ENCODE results near the gene MADD.
"Not testable (repeated sequence)": the region's sequence is repeated elsewhere in the genome, so short reads cannot be mapped to it uniquely, and the experiment has no call there.

Gene MADD

DNA sequence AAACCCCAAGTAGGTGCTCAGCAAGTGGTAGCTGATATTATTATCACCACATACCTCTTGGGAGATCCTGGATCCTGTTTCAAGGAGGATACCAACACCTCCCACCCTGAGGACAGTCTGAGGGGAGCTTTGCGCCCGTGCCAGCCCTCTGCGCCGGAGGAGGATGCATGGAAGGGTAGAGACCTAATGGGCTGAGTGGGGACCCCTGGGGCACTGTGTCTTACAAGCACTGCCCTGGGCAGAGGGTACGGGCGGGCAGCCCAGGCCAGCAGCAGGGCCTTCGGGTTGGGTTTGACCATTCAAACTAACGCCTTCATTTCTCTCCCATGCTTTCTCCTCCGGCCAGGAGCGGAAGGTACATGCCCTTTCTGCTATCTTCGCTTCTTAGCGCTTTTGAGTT lies 56.3 kb downstream of the MADD start:
- no peak for DNase-seq

GRCh38 chr11:47327025-47327424 lies 57.1 kb downstream of the MADD start:
- no peak for DNase-seq

GRCh38 chr11:47327949-47328348 lies 58.0 kb downstream of the MADD start:
- DNase-seq: no peak

DNA sequence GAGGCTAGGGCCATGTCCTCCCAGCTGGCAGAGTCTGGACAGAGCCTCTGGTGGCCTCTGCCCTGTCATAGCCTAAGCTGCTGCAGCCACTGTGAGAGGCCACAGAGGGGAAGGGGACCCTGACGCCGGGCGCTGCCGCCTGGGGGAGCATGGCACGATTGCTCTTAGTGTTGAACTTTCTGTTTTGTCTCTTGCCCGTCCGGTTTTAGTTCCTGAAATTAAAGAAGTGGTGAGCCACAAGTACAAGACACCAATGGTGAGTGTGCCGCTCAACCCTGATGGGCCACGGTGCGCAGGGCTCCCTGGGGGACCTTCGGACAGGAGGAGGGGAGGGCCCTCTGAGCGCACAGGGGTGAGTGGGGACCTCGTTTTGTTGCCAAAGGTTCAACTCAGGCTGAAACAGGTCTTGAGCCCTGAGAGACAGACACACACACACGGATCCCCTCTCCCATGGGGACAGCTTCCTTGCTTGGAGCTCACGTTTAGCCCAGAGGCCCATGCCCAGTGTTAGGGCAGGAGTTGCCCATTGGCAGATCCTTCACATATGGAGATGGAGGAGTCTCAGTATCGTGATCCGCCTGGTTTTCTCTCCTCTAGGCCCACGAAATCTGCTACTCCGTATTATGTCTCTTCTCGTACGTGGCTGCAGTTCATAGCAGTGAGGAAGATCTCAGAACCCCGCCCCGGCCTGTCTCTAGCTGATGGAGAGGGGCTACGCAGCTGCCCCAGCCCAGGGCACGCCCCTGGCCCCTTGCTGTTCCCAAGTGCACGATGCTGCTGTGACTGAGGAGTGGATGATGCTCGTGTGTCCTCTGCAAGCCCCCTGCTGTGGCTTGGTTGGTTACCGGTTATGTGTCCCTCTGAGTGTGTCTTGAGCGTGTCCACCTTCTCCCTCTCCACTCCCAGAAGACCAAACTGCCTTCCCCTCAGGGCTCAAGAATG lies 58.8 kb downstream of the MADD start:
- DNase-seq: no peak

- DNase-seq: no peak
These were observed 59.6 kb downstream of the MADD start for GRCh38 chr11:47329431-47329986.

- no peak for DNase-seq
These were observed 60.3 kb downstream of the MADD start for GRCh38 chr11:47329987-47330931.

- no peak for DNase-seq
These were observed 61.7 kb downstream of the MADD start for GRCh38 chr11:47331454-47332302.

DNA sequence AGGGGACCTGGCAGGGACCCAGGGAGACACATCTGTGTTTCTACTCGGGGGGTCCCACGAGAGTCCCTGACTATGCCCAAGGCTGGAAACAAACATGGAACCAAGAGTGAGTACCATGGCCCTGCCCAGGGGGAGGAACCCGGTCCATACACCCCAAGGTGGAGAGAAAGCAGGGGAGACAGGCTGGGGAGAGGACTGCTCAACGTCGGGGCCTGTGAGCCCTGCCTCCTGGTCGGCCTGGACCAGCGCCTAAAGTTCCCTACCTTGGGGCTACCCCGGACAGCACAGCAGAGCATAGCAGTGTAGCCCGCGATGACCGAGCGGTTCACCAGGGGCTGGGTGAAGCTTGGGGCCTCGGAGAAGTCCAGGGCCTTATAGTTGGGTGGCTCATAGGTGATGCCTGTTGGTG lies 62.4 kb downstream of the MADD start:
- DNase-seq: no peak

DNA sequence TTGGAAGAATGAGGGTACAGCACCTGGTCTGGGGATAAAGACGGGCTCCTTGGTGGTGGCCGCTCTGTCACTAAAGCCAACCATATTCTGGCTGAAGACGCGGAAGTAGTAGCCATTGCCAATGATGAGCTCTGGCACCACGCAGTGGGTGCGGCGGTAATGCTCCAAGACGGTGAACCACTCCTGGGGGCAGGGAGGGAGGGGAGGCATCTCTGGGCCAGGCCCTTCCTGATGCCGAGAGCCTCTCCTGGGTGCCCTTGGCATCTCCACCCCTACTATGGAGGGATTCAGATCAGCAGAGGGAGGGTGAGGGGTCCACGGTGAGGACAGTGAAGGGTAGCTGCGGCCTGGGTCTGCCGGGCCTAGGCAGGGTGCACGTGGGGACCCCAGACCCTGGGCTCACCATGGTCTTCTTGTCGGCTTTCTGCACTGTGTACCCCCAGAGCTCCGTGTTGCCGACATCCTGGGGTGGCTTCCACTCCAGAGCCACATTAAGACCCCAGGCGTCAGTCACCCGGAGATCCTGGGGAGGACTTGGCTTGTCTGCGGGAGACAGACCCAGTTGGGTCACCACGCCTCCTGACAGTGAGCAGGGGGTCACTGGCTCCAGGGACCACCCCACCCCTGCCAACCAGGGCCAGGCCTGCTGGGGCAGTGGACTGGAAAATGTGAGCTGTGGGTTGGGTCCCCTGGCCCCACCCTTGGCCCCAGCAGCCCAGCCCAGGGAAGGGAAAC lies 63.0 kb downstream of the MADD start:
- no peak for DNase-seq

DNA sequence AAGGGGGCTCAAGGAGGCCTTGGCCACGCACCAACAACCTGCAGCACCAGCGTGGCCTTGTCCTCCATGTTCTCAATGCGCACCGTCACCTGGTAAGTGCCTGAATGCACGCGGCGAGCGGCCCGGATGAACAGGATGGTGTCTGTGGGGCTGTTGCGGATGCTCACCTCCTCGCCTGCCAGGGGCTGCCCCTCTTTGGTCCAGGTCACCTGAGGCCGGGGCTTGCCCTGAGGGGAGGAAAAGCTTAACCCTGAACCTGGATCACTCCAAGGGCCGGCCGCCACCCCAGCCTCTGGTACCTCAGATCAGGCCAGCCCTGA lies 63.6 kb downstream of the MADD start:
- no peak for DNase-seq

DNA sequence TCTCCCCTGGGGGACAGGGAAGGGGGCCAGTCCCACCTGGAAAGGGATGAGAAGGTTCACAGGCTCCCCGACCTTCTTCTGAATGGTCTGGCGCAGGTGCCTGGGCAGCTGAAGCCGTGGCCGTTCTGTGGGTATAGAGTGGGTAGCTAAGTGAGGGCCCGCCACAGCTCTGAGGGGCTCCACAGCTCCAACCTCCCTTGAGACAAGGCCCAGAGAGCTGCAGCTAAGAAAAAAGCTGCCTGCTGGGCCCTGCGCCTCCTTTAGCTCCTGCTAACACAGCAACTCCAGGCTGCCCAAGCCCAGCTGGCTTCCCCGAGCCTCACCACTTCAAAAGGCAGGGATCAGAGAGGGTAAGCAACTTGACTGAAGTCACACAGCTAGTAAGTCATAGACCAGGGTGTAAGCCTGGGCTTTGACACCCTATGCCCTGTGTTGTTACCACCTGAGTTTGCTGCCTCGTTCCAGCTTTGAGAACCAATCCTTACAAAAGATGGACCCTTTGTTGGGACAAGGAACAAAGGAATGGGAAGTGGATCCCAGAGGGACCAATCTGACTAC lies 64.0 kb downstream of the MADD start:
- no peak for DNase-seq

DNA sequence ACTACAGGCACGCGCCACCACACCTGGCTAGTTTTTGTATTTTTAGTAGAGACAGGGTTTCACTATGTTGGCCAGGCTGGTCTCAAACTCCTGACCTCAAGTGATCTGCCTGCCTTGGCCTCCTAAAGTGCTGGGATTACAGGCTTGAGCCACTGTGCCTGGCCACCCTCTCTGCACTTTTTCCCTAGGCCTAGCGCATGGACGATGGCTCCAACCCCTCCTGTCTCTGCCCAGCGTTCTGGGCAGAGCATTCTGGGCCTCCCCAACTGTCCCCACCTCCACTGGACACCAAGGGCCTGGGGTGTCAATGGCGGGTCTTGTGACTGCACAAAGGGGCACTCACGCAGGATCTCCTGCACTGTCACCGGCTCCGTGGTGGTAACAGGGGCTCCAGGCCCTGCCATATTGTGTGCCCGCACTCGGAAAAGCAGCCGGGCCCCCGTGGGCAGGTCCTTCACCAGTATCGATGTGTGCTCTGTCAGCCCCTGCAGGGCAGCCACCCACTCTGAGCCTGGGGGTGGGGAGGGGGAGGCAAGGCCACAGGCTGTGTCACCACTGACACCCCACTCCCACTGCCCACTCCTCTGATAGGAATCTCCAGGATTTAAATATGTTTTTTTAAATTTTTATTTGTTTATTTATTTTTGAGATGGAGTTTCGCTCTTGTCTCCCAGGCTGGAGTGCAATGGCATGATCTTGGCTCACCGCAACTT lies 64.9 kb downstream of the MADD start:
- not testable (repeated sequence) for DNase-seq

DNA sequence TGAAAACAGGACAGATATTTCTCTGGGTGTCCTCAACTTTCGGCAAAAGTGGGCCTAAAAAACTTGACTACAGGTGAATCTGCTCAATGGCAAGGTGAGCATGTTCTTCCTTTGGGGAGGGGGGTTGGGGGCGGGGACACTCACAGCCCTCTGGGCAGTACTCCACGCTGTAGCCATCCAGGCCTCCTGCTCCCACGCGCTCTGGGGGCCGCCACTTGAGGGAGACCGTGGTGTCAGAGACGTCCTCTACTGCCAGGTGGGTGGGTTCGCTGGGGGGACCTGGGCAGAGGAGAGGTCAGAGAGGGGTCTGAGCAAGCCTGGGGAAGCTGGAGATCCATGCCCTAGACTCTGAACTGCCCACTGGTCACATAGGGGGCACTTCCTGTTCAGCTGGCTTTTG lies 65.8 kb downstream of the MADD start:
- no peak for DNase-seq

DNA sequence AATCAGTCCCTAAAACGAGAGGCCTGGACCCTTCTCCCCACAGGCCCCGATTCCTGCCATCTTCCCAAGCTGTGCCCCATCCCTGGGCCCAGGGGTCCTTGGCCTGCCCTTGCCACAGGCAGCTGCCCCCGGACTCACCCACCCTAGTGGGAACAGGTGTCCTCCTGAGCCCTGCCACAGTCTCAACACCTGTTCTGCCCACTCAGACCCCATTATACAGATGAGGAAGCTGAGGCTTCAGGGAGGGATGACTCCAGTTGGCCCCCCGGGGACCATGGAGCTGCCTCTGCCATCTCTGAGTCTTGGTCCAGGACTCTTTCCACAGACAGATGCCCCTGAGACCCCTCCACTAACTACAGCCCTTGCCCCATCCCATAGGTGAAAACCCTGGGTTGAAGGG lies 66.7 kb downstream of the MADD start:
- DNase-seq: no peak

- no peak for DNase-seq
These were observed 67.4 kb downstream of the MADD start for GRCh38 chr11:47337229-47337924.

- DNase-seq: no peak
These were observed 68.7 kb downstream of the MADD start for GRCh38 chr11:47338396-47339241.

DNA sequence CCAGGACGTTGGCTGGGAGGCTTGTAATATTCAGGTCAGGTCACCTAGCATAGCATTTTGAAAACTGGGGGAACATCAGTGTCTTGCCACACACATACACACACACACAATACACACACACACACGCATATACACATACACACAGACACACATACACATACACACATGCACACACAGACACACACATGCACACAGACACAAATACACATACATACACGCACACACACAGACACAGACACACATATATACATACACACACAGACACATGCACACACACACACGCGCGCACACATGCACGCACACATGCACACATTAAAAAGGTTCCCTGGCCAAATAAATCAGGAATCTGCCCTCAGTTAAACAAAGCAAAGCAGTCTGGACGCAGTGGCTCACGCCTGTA lies 70.1 kb downstream of the MADD start:
- DNase-seq: no peak

- DNase-seq: no peak
These were observed 71.2 kb downstream of the MADD start for GRCh38 chr11:47340980-47341775.
